ENCODE measurements around the gene DERL2. TPM values are rescaled to one million over a fixed set of nuclear protein-coding genes. Genes with fewer than 3 reads are reported as not detected.

DERL2 gene
- total RNA-seq, 1 experiment from 2014 or later, result 78.9 TPM

DNA sequence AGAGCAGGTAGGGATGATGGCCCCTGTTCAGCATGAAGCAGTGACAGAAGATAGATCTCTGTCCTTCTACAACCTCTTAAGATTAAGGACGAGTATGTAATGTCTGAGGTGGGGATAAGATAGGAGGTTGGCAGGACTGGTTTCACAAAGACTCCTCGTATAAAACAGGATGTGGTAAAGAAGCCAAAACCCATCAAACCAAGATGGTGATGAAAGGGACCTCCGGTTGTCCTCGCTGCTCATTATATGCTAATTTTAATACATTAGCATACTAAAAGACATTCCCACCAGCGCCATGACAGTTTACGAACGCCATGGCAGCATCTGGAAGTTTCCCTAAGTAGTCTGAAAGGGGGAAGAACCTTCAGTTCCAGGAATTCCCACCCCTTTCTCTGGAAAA, 27.6 kb upstream of the DERL2 start:
- no peak overlapping the region for H3K4me3 ChIP-seq
- peaks cover 45% of the 10 kb centered on the region for H3K4me1 ChIP-seq (replicated peaks)
- H3K27me3 ChIP-seq (replicated peaks), result no peaks in the 10 kb centered on the region
- H3K36me3 ChIP-seq, result 0 out of 2 replicates have a peak, but pooled peaks cover 5% of the 10 kb centered on the region
- DNase-seq (ENCODE audit: low read depth in 1 of 2, low spot score in 2 of 2), result no peak
- no peaks in the 10 kb centered on the region for H3K9me3 ChIP-seq (replicated peaks)
- H3K27ac ChIP-seq, result no peak overlapping the region

GRCh38 chr17:5511401-5512225, 25.6 kb upstream of the DERL2 start:
- 0 out of 2 replicates have a peak, but pooled peaks cover 5% of the 10 kb centered on the region for H3K36me3 ChIP-seq
- no peak overlapping the region for H3K27ac ChIP-seq
- DNase-seq (ENCODE audit: low read depth in 1 of 2, low spot score in 2 of 2), result no peak
- no peaks in the 10 kb centered on the region for H3K9me3 ChIP-seq (replicated peaks)
- H3K27me3 ChIP-seq (replicated peaks), result no peaks in the 10 kb centered on the region
- H3K4me1 ChIP-seq (replicated peaks), result peaks cover 37% of the 10 kb centered on the region
- no peak overlapping the region for H3K4me3 ChIP-seq

GRCh38 chr17:5510771-5511170, 24.8 kb upstream of the DERL2 start:
- DNase-seq (ENCODE audit: low read depth in 1 of 2, low spot score in 2 of 2), result no peak
- Histone ChIP-seq H3K27me3 (replicated peaks) (no peaks in the 10 kb centered on the region), H3K4me3 (no peak overlapping the region), H3K9me3 (replicated peaks) (no peaks in the 10 kb centered on the region), H3K4me1 (replicated peaks) (peaks cover 31% of the 10 kb centered on the region), H3K27ac (peak overlapping the region; percentile 88; the same call in 1 of the 2 replicates), H3K36me3 (0 out of 2 replicates have a peak, but pooled peaks cover 5% of the 10 kb centered on the region)

DNA sequence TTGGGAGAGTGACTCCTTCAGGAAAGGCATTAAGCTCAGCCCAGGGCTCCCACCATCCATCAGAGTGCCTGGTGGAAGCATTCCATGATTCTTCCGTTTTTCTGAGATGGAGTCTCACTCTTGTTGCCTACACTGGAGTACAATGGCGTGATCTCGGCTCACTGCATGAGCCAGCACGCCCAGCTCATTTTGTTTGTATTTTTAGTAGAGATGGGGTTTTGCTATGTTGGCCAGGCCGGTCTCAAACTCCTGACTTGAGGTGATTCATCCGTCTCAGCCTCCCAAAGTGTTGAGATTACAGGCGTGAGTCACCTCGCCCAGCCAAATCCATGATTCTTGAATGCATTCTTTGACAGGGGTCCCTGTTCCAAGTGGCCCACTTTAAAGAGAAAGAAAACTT, 23.5 kb upstream of the DERL2 start:
- peak overlapping the region; percentile 88 for H3K27ac ChIP-seq
- H3K27me3 ChIP-seq (replicated peaks), result no peaks in the 10 kb centered on the region
- no peak overlapping the region for H3K4me3 ChIP-seq
- H3K9me3 ChIP-seq (replicated peaks), result no peaks in the 10 kb centered on the region
- peaks cover 23% of the 10 kb centered on the region for H3K4me1 ChIP-seq (replicated peaks)
- no peaks in the 10 kb centered on the region for H3K36me3 ChIP-seq
- peak; percentile 82 to 87 for DNase-seq (ENCODE audit: low read depth in 1 of 2, low spot score in 2 of 2)

- Histone ChIP-seq H3K4me1 (replicated peaks) (peaks cover 23% of the 10 kb centered on the region), H3K9me3 (replicated peaks) (no peaks in the 10 kb centered on the region), H3K27ac (peak overlapping the region; percentile 88), H3K4me3 (no peak overlapping the region), H3K36me3 (no peaks in the 10 kb centered on the region), H3K27me3 (replicated peaks) (no peaks in the 10 kb centered on the region)
- no peak for DNase-seq (ENCODE audit: low read depth in 1 of 2, low spot score in 2 of 2)
These were observed 22.8 kb upstream of the DERL2 start for GRCh38 chr17:5508810-5509209.

DNA sequence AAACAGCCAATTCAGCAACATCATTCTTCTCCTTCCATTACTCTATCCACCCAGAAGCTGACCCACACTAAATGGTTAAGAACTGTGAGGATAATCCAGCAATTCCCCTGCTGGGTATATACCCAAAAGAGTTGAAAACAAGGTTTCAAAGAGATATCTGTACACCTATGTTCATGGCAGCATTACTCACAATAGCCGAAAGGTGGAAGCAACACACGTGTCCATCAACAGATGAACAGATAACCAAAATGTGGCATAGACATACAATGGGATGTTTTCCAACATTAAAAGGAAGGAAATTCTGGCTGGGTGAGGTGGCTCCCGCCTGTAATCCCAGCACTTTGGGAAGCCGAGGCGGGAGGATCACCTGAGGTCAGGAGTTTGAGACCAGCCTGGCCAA, 20.3 kb upstream of the DERL2 start:
- Histone ChIP-seq H3K36me3 (no peaks in the 10 kb centered on the region), H3K27me3 (replicated peaks) (no peaks in the 10 kb centered on the region), H3K4me1 (replicated peaks) (peaks cover 23% of the 10 kb centered on the region), H3K4me3 (no peak overlapping the region), H3K9me3 (replicated peaks) (no peaks in the 10 kb centered on the region), H3K27ac (no peak overlapping the region)
- no peak for DNase-seq (ENCODE audit: low read depth in 1 of 2, low spot score in 2 of 2)

GRCh38 chr17:5502552-5502951, 16.6 kb upstream of the DERL2 start:
- H3K36me3 ChIP-seq, result no peaks in the 10 kb centered on the region
- H3K27me3 ChIP-seq (replicated peaks), result no peaks in the 10 kb centered on the region
- no peak overlapping the region for H3K4me3 ChIP-seq
- DNase-seq (ENCODE audit: low read depth in 1 of 2, low spot score in 2 of 2), result no peak
- no peaks in the 10 kb centered on the region for H3K9me3 ChIP-seq (replicated peaks)
- no peak overlapping the region for H3K27ac ChIP-seq
- peaks cover 10% of the 10 kb centered on the region for H3K4me1 ChIP-seq (replicated peaks)

DNA sequence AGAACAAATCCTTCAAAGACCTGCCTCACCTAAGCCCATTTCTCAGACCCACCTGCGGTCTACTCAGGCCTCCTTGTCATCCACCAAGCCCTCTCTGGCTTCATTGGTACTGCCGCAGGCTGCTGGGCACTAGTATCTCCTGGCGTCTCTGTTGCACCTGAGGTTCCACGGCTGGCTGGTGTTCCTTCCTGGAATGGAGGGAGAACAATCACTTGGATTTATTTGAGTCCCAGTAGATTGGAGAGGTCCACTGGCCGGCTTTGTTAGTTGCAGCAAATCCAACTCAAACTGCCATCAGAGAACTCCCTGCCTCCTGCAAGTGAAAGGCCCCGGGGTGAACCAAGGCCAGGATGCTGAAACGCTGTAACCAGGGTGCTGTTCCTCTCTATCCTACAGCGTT, 15.7 kb upstream of the DERL2 start:
- no peak for DNase-seq (ENCODE audit: low read depth in 1 of 2, low spot score in 2 of 2)
- Histone ChIP-seq H3K4me1 (replicated peaks) (peaks cover 10% of the 10 kb centered on the region), H3K9me3 (replicated peaks) (no peaks in the 10 kb centered on the region), H3K27me3 (replicated peaks) (no peaks in the 10 kb centered on the region), H3K4me3 (no peak overlapping the region), H3K36me3 (no peaks in the 10 kb centered on the region), H3K27ac (no peak overlapping the region)

DNA sequence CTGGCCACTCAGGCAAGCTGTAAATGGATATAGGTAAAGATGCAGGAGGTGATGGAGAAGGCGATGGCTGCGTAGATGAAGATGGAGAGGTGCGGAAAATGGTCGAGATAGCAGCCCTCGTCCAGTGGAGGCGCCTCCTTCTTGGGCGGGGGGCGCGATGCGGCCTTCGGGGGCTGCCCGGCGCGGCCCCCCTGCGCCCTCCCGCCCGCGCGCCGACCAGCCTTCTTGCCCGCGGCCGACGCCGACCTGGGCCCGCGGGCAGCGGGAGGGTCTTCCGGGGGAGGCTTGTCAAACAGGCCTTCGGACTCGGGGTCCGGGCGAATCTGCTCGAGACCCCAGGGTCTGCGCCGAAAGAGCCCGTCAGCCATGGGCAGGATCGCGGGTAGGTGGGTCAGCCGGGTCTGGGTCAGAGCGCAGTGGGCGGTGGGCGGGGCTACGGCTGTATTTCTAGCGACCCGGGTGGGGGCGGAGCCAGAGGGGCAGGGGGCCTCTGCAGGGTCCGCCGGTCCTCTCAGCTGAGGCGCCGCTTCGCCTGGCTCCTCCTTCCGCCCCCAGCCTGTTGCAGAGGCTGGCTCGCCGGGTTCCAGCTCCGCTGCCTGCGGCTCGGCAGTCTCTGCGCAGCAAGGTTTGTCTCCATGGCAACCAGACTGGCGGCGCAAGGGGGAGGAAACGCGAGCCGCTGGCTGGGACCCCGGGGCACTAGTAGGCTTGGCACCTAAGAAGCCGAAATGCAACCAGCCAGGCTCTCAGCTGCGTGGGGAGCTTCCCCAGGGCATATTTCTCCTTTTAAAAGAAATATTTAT, 14.8 kb upstream of the DERL2 start:
- no peak overlapping the region for H3K27ac ChIP-seq
- H3K27me3 ChIP-seq (replicated peaks), result no peaks in the 10 kb centered on the region

GRCh38 chr17:5500247-5500588, 14.2 kb upstream of the DERL2 start:
- no peak overlapping the region for H3K27ac ChIP-seq

More for the DNA sequence above, 14.8 kb upstream of the DERL2 start:
- peak; percentile 74 to 90 for DNase-seq (ENCODE audit: low read depth in 1 of 2, low spot score in 2 of 2)
- H3K36me3 ChIP-seq, result no peaks in the 10 kb centered on the region
- peak overlapping the region; percentile 53 for H3K4me3 ChIP-seq
- H3K4me1 ChIP-seq (replicated peaks), result peaks cover 10% of the 10 kb centered on the region
- H3K9me3 ChIP-seq (replicated peaks), result no peaks in the 10 kb centered on the region

DNA sequence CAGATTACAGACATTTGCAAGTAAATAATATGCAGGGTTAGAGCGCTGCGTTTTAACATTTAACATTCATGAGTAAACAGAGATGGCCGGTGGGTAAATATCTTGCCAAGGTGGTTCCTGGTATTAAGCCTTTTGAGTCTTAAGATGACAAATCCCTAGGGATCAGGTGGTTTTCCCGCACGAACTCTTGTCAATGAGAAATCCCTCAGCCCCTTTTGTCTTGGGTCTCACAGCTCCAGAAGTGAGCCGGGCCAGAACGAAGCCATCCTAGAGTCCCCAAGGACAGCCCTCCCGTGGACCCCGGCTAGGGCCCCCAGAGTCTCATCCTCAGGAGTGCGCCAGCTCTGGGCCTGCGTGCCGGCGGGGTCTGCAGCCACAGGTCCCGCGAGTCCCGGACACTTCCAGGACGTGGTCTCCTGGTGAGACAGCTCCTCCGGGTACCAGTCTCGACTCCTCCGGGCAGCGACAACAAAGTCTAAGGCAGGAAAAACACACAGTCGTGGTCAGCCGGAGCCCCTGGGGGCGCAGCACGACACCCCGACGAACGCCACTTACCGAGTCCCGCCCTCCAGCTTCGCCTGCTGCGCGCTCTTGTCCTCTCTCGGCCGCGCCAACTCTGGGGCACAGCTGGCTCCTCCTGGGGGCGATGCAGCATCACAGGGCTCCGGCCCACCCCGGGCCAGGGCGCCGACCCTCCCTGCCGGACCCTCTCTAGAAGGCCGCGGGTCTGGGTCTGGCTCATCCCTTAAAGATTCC, 13.7 kb upstream of the DERL2 start:
- H3K36me3 ChIP-seq, result no peaks in the 10 kb centered on the region
- H3K4me3 ChIP-seq, result peak overlapping the region; percentile 53
- no peak overlapping the region for H3K27ac ChIP-seq
- no peaks in the 10 kb centered on the region for H3K9me3 ChIP-seq (replicated peaks)
- peak in 1 of 2 experiments; percentile 12 for DNase-seq (ENCODE audit: low read depth in 1 of 2, low spot score in 2 of 2)
- H3K27me3 ChIP-seq (replicated peaks), result no peaks in the 10 kb centered on the region
- peaks cover 10% of the 10 kb centered on the region for H3K4me1 ChIP-seq (replicated peaks)

More at GRCh38 chr17:5500247-5500588, 14.2 kb upstream of the DERL2 start:
- Histone ChIP-seq H3K4me1 (replicated peaks) (peaks cover 10% of the 10 kb centered on the region), H3K36me3 (no peaks in the 10 kb centered on the region), H3K9me3 (replicated peaks) (no peaks in the 10 kb centered on the region), H3K27me3 (replicated peaks) (no peaks in the 10 kb centered on the region), H3K4me3 (peak overlapping the region; percentile 53)
- DNase-seq (ENCODE audit: low read depth in 1 of 2, low spot score in 2 of 2), result peak in 1 of 2 experiments; percentile 4

- H3K27ac ChIP-seq, result no peak overlapping the region
- no peak overlapping the region for H3K4me3 ChIP-seq
- DNase-seq (ENCODE audit: low read depth in 1 of 2, low spot score in 2 of 2), result no peak
- peaks cover 2% of the 10 kb centered on the region; the same call in 1 of the 2 replicates for H3K4me1 ChIP-seq (replicated peaks)
- H3K36me3 ChIP-seq, result peaks cover 33% of the 10 kb centered on the region
- no peaks in the 10 kb centered on the region for H3K27me3 ChIP-seq (replicated peaks)
- no peaks in the 10 kb centered on the region for H3K9me3 ChIP-seq (replicated peaks)
These were observed 7.0 kb upstream of the DERL2 start for GRCh38 chr17:5492970-5493369.

- no peak overlapping the region for H3K27ac ChIP-seq
- DNase-seq (ENCODE audit: low read depth in 1 of 2, low spot score in 2 of 2), result no peak
- H3K36me3 ChIP-seq, result peaks cover 69% of the 10 kb centered on the region
- no peaks in the 10 kb centered on the region for H3K9me3 ChIP-seq (replicated peaks)
- peaks cover 12% of the 10 kb centered on the region; the same call in 1 of the 2 replicates for H3K4me1 ChIP-seq (replicated peaks)
- H3K4me3 ChIP-seq, result no peak overlapping the region
- H3K27me3 ChIP-seq (replicated peaks), result no peaks in the 10 kb centered on the region
These were observed 2.8 kb upstream of the DERL2 start for GRCh38 chr17:5488752-5489151.
